H1 (cell line): Measurements from ENCODE around the gene ADK. TPM values are rescaled to one million over a fixed set of nuclear protein-coding genes. Genes with fewer than 3 reads are reported as not detected.

Experiments used
- SAP30 ChIP-seq: fragments of 300-600 bp; sonication (generic); IDR thresholded peaks from 2 replicates; pipeline ENCODE4 v1.7.1; 2012; ENCODE audit warnings: low read length, moderate library complexity, mild to moderate bottlenecking, inconsistent platforms; ENCODE audit not compliant: insufficient read depth, insufficient replicate concordance
- TCF12 ChIP-seq: IDR thresholded peaks from 2 replicates; pipeline ENCODE4 v1.6.1; 2011; ENCODE audit warnings: low read depth, mild to moderate bottlenecking, low read length
- polyA plus RNA-seq, 7 experiments: library from polyadenylated mRNA; depleted of rRNA in 3 of 7; stranded (reverse) in 5 of 7; unstranded in 2 of 7; fragments of >200 nt in 5 of 7; fragments of 200-250 nt in 2 of 7; gene quantifications; 1 replicate in 5 of 7; 2 replicates in 1 of 7; 4 replicates in 1 of 7; pipeline versions ENCODE4 v1.2.1 to v1.2.3, GENCODE V29; 2011 to 2013; ENCODE audit warnings: missing spikeins in 2 of 7, mixed read lengths in 2 of 7
- total RNA-seq: library from RNA; stranded (reverse); fragmentation: NEBNext Ultra II Directional; extraction: Animal tissue kit (Norgen Biotek cat#: 25700); gene quantifications from 2 replicates; pipeline ENCODE4 v1.2.1, GENCODE V29; 2021
- TF ChIP-seq, protein P1 (sequence below): fragments of 300-600 bp; sonication (generic); IDR thresholded peaks from 2 replicates; pipeline ENCODE4 v1.7.1; 2012; ENCODE audit warnings: low read length, moderate library complexity, mild to moderate bottlenecking, inconsistent platforms; ENCODE audit not compliant: insufficient replicate concordance

Gene ADK
- total and polyA plus RNA-seq, 2 of the 8 experiments (the other 6 are each of a cell fraction or from before 2014, with no cell fraction given), result 12.3 to 42.4 TPM

GRCh38 chr10:74233281-74233680, 82.3 kb downstream of the ADK start (continued):
- TF ChIP-seq, protein P1, sequence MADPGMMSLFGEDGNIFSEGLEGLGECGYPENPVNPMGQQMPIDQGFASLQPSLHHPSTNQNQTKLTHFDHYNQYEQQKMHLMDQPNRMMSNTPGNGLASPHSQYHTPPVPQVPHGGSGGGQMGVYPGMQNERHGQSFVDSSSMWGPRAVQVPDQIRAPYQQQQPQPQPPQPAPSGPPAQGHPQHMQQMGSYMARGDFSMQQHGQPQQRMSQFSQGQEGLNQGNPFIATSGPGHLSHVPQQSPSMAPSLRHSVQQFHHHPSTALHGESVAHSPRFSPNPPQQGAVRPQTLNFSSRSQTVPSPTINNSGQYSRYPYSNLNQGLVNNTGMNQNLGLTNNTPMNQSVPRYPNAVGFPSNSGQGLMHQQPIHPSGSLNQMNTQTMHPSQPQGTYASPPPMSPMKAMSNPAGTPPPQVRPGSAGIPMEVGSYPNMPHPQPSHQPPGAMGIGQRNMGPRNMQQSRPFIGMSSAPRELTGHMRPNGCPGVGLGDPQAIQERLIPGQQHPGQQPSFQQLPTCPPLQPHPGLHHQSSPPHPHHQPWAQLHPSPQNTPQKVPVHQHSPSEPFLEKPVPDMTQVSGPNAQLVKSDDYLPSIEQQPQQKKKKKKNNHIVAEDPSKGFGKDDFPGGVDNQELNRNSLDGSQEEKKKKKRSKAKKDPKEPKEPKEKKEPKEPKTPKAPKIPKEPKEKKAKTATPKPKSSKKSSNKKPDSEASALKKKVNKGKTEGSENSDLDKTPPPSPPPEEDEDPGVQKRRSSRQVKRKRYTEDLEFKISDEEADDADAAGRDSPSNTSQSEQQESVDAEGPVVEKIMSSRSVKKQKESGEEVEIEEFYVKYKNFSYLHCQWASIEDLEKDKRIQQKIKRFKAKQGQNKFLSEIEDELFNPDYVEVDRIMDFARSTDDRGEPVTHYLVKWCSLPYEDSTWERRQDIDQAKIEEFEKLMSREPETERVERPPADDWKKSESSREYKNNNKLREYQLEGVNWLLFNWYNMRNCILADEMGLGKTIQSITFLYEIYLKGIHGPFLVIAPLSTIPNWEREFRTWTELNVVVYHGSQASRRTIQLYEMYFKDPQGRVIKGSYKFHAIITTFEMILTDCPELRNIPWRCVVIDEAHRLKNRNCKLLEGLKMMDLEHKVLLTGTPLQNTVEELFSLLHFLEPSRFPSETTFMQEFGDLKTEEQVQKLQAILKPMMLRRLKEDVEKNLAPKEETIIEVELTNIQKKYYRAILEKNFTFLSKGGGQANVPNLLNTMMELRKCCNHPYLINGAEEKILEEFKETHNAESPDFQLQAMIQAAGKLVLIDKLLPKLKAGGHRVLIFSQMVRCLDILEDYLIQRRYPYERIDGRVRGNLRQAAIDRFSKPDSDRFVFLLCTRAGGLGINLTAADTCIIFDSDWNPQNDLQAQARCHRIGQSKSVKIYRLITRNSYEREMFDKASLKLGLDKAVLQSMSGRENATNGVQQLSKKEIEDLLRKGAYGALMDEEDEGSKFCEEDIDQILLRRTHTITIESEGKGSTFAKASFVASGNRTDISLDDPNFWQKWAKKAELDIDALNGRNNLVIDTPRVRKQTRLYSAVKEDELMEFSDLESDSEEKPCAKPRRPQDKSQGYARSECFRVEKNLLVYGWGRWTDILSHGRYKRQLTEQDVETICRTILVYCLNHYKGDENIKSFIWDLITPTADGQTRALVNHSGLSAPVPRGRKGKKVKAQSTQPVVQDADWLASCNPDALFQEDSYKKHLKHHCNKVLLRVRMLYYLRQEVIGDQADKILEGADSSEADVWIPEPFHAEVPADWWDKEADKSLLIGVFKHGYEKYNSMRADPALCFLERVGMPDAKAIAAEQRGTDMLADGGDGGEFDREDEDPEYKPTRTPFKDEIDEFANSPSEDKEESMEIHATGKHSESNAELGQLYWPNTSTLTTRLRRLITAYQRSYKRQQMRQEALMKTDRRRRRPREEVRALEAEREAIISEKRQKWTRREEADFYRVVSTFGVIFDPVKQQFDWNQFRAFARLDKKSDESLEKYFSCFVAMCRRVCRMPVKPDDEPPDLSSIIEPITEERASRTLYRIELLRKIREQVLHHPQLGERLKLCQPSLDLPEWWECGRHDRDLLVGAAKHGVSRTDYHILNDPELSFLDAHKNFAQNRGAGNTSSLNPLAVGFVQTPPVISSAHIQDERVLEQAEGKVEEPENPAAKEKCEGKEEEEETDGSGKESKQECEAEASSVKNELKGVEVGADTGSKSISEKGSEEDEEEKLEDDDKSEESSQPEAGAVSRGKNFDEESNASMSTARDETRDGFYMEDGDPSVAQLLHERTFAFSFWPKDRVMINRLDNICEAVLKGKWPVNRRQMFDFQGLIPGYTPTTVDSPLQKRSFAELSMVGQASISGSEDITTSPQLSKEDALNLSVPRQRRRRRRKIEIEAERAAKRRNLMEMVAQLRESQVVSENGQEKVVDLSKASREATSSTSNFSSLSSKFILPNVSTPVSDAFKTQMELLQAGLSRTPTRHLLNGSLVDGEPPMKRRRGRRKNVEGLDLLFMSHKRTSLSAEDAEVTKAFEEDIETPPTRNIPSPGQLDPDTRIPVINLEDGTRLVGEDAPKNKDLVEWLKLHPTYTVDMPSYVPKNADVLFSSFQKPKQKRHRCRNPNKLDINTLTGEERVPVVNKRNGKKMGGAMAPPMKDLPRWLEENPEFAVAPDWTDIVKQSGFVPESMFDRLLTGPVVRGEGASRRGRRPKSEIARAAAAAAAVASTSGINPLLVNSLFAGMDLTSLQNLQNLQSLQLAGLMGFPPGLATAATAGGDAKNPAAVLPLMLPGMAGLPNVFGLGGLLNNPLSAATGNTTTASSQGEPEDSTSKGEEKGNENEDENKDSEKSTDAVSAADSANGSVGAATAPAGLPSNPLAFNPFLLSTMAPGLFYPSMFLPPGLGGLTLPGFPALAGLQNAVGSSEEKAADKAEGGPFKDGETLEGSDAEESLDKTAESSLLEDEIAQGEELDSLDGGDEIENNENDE, result no peak
- TF ChIP-seq SAP30, result no peak
- no peak for TF ChIP-seq TCF12
